ENCODE results near the gene FUOM. TPM values are rescaled to one million over a fixed set of nuclear protein-coding genes. Genes with fewer than 3 reads are reported as not detected.

FUOM gene
- total and polyA plus RNA-seq, 2 experiments from 2014 or later: 30.8 to 33.9 TPM

DNA sequence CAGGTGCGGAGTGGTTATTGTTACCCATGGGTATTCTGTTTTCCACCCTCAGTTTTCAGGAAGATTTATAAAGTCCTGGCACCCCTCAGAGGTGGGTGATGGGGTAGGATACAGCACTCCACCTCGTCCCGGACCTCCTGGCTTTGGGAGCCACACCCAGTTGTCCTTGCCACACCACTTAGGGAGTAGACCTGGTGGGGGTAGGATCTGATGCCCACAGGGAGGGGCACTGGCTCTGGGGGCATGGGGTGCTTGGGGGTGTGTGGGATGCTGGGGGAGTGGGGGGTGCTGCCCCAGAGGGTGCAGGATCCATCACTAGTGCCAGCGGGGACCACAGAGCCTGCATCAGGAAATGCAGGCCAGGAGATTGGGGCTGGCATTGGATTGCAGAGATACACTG lies 44.6 kb downstream of the FUOM start:
- H3K4me3 Mint-ChIP-seq: no peak overlapping the region

More for the DNA sequence above, 44.6 kb downstream of the FUOM start:
- TF ChIP-seq EZH2phosphoT487 (IDR thresholded peaks at IDR 0.05; ENCODE audit: unreplicated experiment) (no peak), NANOG (IDR thresholded peaks at IDR 0.05; ENCODE audit: borderline replicate concordance) (no peak), CREB1 (CRISPR knock-in tag; IDR thresholded peaks at IDR 0.05; ENCODE audit: low read depth) (no peak), POLR2AphosphoS5 (IDR thresholded peaks at IDR 0.05; ENCODE audit: low read depth) (no peak), ZNF114 (CRISPR knock-in tag; IDR thresholded peaks at IDR 0.05) (no peak), EZH2 (IDR thresholded peaks at IDR 0.05; ENCODE audit: low read depth, unreplicated experiment) (no peak), ZNF331 (CRISPR knock-in tag; IDR thresholded peaks at IDR 0.05; ENCODE audit: low read depth) (no peak), STAT1 (IDR thresholded peaks at IDR 0.05; ENCODE audit: unreplicated experiment) (no peak), JUNB (IDR thresholded peaks at IDR 0.05; ENCODE audit: unreplicated experiment) (no peak)
- TF ChIP-seq, protein P1, sequence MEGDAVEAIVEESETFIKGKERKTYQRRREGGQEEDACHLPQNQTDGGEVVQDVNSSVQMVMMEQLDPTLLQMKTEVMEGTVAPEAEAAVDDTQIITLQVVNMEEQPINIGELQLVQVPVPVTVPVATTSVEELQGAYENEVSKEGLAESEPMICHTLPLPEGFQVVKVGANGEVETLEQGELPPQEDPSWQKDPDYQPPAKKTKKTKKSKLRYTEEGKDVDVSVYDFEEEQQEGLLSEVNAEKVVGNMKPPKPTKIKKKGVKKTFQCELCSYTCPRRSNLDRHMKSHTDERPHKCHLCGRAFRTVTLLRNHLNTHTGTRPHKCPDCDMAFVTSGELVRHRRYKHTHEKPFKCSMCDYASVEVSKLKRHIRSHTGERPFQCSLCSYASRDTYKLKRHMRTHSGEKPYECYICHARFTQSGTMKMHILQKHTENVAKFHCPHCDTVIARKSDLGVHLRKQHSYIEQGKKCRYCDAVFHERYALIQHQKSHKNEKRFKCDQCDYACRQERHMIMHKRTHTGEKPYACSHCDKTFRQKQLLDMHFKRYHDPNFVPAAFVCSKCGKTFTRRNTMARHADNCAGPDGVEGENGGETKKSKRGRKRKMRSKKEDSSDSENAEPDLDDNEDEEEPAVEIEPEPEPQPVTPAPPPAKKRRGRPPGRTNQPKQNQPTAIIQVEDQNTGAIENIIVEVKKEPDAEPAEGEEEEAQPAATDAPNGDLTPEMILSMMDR (conservative IDR thresholded peaks at IDR 0.05; ENCODE audit: low read depth in 2 of 2): no peak
- TF ChIP-seq, protein P2, sequence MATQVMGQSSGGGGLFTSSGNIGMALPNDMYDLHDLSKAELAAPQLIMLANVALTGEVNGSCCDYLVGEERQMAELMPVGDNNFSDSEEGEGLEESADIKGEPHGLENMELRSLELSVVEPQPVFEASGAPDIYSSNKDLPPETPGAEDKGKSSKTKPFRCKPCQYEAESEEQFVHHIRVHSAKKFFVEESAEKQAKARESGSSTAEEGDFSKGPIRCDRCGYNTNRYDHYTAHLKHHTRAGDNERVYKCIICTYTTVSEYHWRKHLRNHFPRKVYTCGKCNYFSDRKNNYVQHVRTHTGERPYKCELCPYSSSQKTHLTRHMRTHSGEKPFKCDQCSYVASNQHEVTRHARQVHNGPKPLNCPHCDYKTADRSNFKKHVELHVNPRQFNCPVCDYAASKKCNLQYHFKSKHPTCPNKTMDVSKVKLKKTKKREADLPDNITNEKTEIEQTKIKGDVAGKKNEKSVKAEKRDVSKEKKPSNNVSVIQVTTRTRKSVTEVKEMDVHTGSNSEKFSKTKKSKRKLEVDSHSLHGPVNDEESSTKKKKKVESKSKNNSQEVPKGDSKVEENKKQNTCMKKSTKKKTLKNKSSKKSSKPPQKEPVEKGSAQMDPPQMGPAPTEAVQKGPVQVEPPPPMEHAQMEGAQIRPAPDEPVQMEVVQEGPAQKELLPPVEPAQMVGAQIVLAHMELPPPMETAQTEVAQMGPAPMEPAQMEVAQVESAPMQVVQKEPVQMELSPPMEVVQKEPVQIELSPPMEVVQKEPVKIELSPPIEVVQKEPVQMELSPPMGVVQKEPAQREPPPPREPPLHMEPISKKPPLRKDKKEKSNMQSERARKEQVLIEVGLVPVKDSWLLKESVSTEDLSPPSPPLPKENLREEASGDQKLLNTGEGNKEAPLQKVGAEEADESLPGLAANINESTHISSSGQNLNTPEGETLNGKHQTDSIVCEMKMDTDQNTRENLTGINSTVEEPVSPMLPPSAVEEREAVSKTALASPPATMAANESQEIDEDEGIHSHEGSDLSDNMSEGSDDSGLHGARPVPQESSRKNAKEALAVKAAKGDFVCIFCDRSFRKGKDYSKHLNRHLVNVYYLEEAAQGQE (IDR thresholded peaks at IDR 0.05; ENCODE audit: unreplicated experiment): no peak
- TF ChIP-seq, protein P3, sequence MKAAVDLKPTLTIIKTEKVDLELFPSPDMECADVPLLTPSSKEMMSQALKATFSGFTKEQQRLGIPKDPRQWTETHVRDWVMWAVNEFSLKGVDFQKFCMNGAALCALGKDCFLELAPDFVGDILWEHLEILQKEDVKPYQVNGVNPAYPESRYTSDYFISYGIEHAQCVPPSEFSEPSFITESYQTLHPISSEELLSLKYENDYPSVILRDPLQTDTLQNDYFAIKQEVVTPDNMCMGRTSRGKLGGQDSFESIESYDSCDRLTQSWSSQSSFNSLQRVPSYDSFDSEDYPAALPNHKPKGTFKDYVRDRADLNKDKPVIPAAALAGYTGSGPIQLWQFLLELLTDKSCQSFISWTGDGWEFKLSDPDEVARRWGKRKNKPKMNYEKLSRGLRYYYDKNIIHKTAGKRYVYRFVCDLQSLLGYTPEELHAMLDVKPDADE (IDR thresholded peaks at IDR 0.05): no peak
- TF ChIP-seq, protein P4, sequence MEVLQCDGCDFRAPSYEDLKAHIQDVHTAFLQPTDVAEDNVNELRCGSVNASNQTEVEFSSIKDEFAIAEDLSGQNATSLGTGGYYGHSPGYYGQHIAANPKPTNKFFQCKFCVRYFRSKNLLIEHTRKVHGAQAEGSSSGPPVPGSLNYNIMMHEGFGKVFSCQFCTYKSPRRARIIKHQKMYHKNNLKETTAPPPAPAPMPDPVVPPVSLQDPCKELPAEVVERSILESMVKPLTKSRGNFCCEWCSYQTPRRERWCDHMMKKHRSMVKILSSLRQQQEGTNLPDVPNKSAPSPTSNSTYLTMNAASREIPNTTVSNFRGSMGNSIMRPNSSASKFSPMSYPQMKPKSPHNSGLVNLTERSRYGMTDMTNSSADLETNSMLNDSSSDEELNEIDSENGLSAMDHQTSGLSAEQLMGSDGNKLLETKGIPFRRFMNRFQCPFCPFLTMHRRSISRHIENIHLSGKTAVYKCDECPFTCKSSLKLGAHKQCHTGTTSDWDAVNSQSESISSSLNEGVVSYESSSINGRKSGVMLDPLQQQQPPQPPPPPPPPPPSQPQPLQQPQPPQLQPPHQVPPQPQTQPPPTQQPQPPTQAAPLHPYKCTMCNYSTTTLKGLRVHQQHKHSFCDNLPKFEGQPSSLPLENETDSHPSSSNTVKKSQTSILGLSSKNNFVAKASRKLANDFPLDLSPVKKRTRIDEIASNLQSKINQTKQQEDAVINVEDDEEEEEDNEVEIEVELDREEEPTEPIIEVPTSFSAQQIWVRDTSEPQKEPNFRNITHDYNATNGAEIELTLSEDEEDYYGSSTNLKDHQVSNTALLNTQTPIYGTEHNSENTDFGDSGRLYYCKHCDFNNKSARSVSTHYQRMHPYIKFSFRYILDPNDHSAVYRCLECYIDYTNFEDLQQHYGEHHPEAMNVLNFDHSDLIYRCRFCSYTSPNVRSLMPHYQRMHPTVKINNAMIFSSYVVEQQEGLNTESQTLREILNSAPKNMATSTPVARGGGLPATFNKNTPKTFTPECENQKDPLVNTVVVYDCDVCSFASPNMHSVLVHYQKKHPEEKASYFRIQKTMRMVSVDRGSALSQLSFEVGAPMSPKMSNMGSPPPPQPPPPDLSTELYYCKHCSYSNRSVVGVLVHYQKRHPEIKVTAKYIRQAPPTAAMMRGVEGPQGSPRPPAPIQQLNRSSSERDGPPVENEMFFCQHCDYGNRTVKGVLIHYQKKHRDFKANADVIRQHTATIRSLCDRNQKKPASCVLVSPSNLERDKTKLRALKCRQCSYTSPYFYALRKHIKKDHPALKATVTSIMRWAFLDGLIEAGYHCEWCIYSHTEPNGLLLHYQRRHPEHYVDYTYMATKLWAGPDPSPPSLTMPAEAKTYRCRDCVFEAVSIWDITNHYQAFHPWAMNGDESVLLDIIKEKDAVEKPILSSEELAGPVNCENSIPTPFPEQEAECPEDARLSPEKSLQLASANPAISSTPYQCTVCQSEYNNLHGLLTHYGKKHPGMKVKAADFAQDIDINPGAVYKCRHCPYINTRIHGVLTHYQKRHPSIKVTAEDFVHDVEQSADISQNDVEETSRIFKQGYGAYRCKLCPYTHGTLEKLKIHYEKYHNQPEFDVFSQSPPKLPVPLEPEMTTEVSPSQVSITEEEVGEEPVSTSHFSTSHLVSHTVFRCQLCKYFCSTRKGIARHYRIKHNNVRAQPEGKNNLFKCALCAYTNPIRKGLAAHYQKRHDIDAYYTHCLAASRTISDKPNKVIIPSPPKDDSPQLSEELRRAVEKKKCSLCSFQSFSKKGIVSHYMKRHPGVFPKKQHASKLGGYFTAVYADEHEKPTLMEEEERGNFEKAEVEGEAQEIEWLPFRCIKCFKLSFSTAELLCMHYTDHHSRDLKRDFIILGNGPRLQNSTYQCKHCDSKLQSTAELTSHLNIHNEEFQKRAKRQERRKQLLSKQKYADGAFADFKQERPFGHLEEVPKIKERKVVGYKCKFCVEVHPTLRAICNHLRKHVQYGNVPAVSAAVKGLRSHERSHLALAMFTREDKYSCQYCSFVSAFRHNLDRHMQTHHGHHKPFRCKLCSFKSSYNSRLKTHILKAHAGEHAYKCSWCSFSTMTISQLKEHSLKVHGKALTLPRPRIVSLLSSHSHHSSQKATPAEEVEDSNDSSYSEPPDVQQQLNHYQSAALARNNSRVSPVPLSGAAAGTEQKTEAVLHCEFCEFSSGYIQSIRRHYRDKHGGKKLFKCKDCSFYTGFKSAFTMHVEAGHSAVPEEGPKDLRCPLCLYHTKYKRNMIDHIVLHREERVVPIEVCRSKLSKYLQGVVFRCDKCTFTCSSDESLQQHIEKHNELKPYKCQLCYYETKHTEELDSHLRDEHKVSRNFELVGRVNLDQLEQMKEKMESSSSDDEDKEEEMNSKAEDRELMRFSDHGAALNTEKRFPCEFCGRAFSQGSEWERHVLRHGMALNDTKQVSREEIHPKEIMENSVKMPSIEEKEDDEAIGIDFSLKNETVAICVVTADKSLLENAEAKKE (CRISPR knock-in tag; IDR thresholded peaks at IDR 0.05): no peak
- Histone ChIP-seq H3K4me2 (no peak overlapping the region), H2AFZ (no peak overlapping the region), H3K79me2 (replicated peaks; ENCODE audit: insufficient read depth) (peaks cover 2% of the 10 kb centered on the region; the same call in 1 of the 2 replicates), H3K27ac (ENCODE audit: low read depth) (no peak overlapping the region), H3K9me2 (ENCODE audit: insufficient read depth) (no peaks in the 10 kb centered on the region), H3K36me3 (ENCODE audit: insufficient read depth) (peaks cover 5% of the 10 kb centered on the region; the same call in 1 of the 2 replicates), H3K4me1 (ENCODE audit: insufficient read depth) (no peaks in the 10 kb centered on the region), H3K4me3 (no peak overlapping the region), H3F3A (replicated peaks; ENCODE audit: low read depth) (peaks cover 9% of the 10 kb centered on the region), H4K20me1 (replicated peaks; ENCODE audit: insufficient read depth) (peaks cover under 1% of the 10 kb centered on the region; the same call in 1 of the 2 replicates), H3K27me3 (ENCODE audit: insufficient read depth) (no peaks in the 10 kb centered on the region)
- no peak overlapping the region for H3K27ac Mint-ChIP-seq
- no peaks in the 10 kb centered on the region for H3K4me1 Mint-ChIP-seq
- H3K36me3 Mint-ChIP-seq (ENCODE audit: low read depth): peaks cover 22% of the 10 kb centered on the region
- peaks cover 1% of the 10 kb centered on the region; the same call in 2 of the 3 replicates for H3K9me3 Mint-ChIP-seq
- H3K27me3 Mint-ChIP-seq (ENCODE audit: insufficient read depth, low read depth, poor library complexity): peaks cover 11% of the 10 kb centered on the region
- DNase-seq (ENCODE audit: low spot score): no peak
- ATAC-seq: no peak

Data from GM23338 (cell line).